ENCODE results near the gene SPSB2. TPM values are rescaled to one million over a fixed set of nuclear protein-coding genes. Genes with fewer than 3 reads are reported as not detected.
A peak's percentile ranks its signal among the peaks of the same experiment; 100 is the strongest.
"Not testable (repeated sequence)": the region's sequence is repeated elsewhere in the genome, so short reads cannot be mapped to it uniquely, and the experiment has no call there.

SPSB2 gene
- polyA plus RNA-seq, 3 donors, result 14.8 to 16.8 (median 16.8) TPM

DNA sequence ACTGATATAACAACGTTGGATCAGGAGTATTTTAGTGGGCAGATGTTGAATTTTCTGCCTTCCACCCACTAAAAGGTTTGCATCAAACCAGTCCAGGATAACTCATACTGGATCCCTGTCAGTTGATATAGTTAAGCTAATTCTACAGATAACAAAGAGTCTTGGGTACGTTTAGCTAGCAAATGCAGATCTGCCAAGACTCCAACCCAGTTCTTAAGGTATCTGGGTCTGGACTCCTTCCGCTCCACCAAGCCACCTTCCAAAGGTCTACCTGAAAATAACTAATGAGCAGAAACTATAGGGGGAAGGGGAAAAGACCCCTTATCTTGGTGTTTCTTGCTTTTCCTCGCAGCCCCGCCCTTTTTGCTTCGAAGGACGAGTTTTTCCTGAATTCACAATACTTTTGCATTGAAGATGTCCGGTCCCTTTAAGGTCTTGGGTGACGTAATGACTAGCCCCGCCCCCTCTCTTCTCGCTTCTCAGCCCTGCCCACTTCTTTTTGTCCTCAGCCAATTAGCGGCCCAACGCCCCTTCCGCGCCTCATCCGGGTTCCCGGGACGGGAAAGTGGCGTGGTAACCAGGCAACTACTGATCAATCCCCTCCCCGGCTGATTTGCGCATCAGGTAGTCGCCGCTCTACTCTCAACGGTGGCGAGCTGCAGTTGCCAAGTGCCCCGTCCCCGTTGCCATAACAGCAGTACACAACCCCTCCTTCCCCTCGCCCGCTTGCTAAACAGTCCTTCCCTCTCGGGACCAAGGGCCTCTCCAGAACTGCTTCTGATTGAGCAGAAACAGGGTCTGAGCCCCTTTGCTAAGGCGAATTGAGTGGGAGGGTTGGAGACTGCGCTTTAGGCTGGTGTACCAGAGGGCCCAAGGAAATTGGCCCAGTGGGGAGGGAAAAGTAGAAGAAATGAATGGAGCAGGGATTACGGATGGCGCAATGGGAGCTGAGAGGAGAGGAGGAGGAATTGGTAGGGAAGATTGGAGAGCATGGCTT is 31.5 kb upstream of the SPSB2 start, which contains the start of gene LRRC23:
Gene LRRC23, plus strand, starts transcription at position 543 of the 997 bp plus-strand sequence. CDS start 812 bp downstream, outside the sequence.
- peak; percentile 98 for DNase-seq

DNA sequence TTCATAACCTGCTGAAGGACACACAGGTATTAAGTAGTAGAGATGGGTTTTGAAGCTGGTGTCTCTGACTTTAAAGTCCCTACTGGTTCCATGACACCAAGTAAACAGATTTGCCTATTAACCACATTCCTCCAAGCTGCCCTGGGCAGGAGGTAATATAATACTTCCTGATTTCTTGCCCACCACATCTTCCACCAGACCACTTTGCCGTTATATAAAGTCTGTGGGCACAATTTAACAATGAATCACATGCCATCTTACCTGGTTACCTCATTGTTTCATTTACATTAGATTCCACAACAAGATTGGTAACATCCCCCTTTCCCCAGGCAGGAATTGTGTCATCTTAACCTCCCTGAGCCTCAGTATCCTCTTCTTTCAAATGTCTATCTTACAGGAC is 30.6 kb upstream of the SPSB2 start:
- DNase-seq, result no peak

DNA sequence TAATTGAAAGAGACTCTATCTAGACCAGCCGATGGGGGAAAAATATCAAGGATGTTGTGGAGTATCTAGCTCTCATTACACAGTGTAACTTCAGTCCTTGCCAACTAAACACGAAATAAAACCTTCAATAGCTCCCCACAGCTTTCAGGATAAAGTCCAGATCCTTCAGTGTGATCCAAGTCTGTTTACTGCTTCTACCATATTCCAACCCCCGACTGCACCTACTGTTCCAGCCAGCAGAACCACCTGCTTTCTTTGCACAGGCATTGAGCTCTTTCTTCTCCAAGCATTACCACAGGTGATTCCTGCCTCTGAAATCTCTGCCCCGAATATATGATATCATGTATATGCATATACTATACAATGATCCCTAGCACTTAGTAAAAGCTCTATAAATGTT is 29.3 kb upstream of the SPSB2 start:
- no peak for DNase-seq

DNA sequence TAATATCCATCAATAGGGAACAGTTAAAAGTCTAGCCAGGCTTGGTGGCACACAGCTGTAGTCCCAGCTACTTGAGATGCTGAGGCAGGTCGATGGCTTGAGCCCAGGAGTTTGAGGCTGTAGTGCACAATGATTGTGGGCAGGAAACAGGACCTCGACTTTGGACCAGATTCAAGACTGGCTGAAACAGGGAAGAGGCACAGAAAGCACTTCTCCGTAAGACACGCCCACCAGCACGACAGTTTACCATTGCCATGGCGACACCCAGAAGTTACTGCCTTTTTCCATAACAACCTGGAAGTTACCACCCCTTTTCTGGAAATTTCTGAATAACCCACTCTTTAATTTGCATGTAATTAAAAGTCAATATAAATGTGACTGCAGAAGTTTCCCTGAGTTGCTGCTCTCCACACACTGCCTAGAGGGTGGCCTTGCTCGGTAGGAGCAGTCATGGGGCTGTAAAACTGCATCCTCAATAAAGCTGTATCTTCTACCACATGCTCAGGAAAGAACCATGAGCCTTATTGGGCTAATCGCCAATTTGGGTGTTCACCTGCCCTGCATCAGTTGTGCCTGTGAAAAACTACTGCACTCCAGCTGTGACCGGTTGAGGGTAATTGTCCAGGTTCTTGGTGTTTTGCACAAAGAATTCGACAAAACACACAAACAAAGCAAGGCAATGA is 26.9 kb upstream of the SPSB2 start:
- no peak for DNase-seq

DNA sequence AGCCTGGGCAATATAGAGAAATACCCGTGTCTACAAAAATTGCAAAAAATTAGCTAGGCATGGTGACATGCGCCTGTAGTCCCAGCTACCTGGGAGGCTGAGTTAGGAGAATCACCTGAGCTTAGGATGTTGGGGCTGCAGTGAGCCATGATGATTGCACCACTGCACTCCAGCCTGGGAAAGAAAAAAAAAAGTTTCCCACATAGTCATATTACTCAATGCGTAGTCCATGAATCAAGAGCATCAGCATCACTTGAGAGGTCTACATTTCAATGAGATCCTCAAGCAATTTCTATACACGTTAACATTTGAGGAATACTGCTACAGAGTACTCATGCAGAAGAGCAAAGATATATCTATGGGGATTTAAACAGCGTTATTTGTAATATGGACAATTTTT is 26.3 kb upstream of the SPSB2 start:
- no peak for DNase-seq

DNA sequence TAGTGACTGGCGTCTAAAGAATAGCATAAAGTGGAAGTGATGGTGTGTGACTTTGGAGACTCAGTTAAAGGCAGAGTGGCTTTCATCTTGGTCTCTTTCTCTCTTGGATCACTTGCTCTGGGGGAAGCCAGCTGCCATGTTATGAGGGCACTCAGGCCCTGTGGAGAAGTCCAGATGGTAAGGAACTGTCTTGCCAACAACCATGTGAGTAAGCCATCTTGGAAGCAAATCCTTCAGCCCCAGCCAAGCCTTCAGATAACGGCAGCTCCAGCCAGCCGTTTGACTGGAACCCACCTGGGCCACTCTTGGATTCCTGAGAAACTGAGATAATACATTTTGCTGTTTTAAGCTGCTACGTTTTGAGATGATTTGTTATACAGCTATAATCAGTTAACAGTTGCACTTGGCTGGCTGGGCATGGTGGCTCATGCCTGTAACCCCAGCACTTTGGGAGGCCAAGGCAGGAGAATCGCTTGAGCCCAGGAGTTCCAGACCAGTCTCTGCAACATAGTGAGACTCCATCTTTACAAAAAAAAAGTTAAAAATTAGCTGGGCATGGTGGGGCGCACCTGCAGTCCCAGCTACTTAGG is 23.8 kb upstream of the SPSB2 start:
- DNase-seq, result no peak

DNA sequence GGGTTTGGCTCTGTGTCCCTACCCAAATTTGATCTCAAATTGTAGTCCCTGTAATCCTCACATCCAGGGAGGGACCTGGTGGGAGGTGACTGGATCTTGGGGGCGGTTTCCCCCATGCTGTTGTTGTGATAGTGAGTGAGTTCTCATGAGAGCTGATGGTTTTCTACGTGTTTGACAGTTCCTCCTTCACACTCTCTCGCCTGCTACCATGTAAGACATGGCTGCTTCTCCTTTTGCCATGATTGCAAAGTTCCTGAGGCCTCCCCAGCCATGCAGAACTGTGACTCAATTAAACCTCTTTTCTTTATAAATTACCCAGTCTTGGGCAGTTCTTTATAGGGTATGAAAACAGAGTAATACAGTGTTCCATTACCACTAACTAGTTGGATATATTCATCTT is 21.2 kb upstream of the SPSB2 start:
- no peak for DNase-seq

DNA sequence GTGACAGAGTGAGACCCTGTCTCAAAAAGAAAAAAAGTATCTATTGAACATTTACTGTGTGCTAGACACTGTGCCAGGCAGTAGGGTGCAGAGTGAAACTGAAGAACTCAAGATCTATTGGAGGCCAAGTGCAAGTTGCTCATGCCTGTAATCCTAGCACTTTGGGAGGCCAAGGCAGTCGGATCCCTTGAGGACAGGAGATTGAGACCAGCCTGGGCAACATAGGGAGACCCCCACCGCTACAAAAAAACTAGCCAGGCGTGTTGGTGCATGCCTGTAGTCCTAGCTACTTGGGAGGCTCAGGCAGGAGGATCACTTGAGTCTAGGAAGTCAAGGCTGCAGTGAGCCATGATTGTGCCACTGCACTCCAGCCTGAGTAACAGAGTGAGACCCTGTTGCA is 19.6 kb upstream of the SPSB2 start:
- DNase-seq, result not testable (repeated sequence)

DNA sequence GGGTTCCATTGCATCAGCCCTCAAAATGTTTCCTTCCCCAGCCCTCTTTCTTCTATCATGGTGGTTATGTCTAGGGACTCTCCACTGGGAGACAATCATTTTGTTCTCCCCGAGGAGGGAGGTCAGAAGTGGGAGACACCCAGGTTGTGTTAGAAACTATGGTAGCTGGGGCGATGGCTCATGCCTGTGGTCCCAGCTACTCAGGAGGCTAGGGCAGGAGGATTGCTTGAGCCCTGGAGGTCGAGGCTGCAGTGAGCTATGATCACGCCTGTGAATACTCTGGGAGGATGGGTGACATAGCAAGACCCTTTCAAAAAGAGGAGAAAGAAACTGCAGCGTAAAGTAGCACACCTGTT is 18.5 kb upstream of the SPSB2 start:
- DNase-seq, result no peak

DNA sequence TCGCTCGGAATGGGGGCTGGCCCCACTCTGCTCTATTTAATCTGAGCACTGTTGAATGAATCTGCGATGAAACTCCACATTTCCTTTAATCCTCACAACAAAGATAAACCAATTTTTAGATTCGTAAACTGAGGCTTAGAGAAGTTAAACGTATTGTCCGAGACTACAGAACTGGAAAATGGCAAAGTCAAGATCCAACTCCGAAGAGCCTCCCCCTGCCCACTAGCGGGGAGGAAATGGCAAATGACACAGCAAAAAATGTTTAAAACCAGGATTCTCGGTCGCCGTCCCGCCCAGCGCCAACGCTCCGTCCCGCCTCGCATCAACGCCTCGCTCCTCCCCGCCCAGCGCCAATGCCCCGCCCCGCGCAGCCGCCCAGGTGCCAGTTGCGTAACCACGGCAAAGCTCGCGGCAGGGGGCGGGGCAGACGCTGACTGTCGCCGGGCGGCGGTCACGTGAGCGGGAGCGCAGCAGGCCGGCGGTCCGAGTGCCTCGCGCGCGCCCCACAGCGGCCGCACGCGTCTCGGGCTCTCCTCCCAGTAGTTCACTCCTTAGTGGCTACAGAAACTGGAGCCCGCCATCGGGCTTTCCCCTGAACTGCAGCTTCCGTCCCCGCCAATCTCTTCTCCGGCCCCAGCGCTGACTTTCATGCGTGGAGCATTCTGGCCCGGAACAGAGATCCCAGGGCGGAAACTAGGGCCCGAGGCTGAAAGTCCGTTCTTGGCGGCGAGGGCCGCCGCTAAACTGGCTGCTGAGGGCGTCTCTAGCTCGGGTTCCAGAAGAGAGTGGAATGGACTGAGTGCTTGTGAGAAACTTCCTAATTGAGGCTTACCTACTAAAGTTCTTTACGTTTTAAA is 17.9 kb upstream of the SPSB2 start:
- DNase-seq, result peak; percentile 98

DNA sequence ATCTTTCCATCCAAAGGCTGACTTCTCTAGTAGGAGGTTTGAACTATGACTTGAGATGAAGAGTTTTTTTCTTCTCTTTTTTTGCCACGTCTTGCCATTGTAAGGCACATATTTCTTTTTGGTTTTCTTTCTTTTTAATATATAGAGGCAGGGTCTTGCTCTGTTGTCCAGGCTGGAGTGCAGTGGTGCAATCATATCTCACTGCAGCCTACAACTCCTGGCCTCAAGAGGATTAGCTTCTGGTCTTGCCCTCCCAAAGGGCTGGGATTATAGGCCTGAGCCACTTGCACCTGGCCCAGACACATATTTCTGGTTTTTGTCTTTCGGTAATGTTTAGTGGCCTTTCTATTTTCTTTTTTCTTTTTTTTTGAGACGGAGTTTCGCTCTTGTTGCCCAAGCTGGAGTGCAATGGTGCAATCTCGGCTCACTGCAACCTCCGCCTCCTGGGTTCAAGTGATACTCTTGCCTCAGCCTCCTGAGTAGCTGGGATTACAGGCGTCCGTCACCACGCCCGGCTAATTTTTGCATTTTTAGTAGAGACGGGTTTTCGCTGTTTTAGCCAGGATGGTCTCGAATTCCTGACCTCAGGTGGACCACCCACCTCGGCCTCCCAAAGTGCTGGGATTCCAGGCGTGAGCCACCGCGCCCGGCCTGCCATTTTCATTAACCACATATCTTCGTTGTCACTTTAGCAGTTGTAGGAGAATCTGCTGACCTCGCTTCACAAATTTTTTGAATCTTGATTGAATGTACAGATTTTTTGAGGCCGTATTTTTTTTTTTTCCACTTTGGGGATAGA is 16.9 kb upstream of the SPSB2 start:
- not testable (repeated sequence) for DNase-seq

DNA sequence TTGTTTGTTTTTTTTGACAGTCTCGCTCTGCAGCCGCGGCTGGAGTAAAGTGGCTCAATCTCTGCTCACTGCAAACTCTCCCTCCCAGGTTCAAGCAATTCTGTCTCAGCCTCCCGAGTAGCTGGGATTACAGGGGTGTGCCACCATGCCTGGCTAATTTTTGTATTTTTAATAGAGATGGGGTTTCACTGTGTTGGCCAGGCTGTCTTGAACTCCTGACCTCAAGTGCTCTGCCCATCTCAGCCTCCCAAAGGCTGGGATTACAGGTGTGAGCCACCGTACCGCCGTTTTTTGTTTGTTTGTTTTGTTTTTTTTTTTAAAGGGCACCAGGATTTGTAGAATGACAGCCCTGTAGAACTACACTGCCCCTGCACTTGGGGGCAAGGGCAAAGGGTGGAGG is 15.7 kb upstream of the SPSB2 start:
- DNase-seq, result not testable (repeated sequence)

DNA sequence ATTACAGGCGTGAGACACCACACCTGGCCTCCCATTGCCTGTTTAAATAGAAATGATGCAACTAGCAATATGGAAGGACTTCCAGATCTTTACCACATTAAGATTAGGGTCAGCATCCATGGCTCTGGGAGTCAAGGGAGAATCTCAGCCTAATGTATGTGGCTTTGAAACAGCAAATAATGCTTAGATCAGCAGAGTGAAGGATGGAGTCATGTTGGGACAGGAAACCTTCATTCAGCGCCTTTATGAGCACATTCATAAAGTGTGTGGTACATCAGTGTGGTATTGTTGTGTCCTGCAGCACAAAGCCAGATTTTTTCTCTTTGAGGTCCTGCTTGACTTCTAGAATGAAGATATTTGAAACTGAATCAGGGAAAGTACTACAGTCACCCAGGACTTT is 15.3 kb upstream of the SPSB2 start:
- DNase-seq, result no peak

DNA sequence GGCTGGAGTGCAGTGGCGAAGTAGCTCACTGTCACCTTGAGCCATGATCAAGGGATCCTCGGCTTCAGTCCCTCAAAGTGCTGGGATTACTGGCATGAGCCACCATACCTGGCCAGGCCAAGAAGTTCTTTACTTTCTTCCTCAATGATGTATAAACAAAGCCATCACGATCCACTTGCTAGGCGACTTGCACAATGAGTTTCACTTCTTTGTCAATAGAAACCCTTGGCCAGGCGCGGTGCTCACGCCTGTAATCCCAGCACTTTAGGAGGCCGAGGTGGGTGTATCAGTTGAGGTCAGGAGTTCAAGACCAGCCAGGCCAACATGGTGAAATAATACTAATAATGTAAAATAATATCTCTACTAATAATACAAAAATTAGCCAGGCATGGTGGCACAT is 14.4 kb upstream of the SPSB2 start:
- no peak for DNase-seq

DNA sequence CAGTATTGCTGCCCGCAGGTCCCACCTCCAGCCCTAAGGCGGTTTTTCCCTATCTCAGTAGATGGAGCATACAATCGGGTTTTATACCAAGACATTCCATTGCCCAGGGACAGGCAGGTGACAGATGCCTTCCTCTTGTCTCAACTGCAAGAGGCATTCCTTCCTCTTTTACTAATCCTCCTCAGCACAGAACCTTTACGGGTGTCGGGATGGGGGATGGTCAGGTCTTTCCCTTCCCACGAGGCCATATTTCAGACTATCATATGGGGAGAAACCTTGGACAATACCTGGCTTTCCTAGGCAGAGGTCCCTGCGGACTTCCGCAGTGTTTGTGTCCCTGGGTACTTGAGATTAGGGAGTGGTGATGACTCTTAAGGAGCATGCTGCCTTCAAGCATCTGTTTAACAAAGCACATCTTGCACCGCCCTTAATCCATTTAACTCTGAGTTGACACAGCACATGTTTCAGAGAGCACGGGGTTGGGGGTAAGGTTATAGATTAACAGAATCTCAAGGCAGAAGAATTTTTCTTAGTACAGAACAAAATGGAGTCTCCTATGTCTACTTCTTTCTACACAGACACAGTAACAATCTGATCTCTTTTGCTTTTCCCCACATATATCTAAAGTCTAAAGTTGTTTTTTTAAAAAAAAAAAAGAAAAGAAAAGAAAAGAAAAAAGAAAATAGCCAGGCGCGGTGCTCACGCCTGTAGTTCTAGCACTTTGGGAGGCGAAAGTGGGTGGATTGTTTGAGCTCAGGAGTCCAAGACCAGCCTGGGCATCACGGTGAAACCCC is 13.3 kb upstream of the SPSB2 start:
- DNase-seq, result not testable (repeated sequence)

DNA sequence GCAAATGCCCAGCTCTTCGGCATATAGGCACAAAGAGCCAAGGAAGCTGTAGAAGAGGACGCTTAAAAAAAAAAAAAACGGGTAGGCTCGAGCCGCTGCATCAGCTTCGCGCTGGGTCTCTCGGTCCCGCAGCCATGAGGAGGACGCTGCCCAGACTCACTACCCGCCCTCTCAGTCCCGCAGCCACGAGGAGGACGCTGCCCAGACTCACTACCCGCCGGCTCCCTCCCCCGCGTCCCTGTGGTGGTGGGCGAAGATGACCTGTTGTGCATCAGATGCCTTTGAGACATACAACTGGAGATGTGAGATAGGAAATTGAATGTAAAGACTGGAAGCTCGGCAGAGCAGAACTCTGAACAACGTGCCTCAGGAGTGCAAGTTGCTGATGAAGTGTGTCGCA is 11.4 kb upstream of the SPSB2 start:
- DNase-seq, result no peak

DNA sequence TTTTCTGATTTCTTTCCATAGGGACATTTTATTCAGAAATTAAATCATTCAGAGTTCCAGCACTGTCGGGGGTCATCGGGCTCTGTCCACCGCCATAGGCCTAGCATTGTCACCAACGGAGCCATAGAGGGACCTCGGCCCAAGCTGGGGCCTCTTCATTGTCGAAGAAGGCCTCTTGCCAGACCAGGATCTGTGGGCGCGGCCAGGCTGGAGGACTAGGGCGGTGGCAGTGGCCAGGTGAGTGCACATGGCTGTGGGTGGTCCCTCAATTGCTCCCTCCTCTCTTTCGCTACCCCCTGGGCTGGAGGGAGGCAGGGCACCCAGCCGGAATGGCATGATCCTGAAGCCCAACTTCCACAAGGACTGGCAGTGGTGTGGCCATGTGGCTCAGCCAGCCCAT is 10.6 kb upstream of the SPSB2 start:
- DNase-seq, result no peak

DNA sequence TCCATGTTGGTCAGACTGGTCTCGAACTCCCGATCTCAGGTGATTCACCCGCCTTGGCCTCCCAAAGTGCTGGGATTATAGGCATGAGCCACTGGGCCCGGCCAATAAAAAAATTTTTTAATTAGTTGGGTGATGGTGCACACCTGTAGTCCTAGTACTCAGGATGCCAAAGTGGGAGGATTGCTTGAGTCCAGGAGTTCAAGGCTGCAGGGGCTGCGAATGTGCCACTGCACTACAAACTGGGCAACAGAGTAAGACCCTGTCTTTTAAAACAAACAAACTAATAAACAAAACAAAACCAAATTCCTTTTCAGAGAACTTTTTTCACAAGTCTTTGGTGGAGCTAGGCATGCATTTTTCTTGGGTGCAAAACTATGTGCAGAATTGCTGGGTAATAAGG is 10.1 kb upstream of the SPSB2 start:
- DNase-seq, result no peak

DNA sequence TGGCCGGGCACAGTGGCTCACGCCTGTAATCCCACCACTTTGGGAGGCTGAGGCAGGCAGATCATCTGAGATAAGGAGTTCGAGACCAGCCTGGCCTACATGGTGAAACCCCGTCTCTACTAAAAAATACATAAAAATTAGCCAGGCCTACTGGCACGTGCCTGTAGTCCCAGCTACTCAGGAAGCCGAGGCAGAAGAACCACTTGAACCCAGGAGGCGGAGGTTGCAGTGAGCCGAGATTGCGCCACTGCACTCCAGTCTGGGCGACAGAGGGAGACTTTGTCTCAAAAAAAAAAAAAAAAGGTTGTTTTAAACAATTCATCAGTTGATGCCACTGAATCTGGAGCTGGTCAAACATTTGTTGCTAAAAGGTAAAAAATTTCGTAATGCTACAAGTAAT is 6.7 kb upstream of the SPSB2 start:
- not testable (repeated sequence) for DNase-seq

DNA sequence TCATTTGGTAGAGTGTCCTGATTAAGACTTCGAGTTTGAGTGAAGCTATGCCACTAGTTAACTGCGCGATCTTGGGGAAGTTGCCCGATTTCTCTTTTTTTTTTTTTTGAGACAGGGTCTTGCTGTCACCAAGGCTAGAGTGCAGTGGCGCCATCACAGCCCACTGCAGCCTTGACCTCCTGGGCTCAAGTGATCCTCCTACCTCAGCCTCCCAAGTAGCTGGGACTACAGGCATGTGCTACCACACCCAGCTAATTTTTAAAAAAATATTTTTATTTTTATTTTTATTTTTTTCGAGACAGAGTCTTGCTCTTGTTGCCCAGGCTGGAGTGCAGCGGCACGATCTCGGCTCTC is 889 bp upstream of the SPSB2 start:
- not testable (repeated sequence) for DNase-seq
